OCI-LY7 (cell line): ENCODE data around the gene KDM4E. TPM values are rescaled to one million over a fixed set of nuclear protein-coding genes. Genes with fewer than 3 reads are reported as not detected.

Experiments used
- BruUV-seq: library from RNA; stranded (reverse); fragments of 400-500 nt; replicated peaks from 2 replicates; lab custom pipeline; 2021; lab: Mats Ljungman, UMichigan
- CTCF ChIA-PET: fragments of 300-600 bp; sonication (Branson Sonifier 250); formaldehyde crosslinking; loops from one replicate; lab custom pipeline; 2022; ENCODE audit warnings: antibody characterized with exemption; ENCODE audit not compliant: unreplicated experiment; lab: Charles Lee
- POLR2A ChIA-PET: fragments of 300-600 bp; sonication (Branson Sonifier 250); formaldehyde crosslinking; loops from one replicate; lab custom pipeline; 2022; ENCODE audit warnings: antibody characterized with exemption; lab: Charles Lee
- DNase-seq: peaks from one replicate; pipeline ENCODE4 v3.0.0-alpha.2; 2015; ENCODE audit warnings: low spot score
- H2AFZ ChIP-seq: fragments of 200-600 bp; sonication (generic), shearing (Covaris generic); 2 replicates; pipeline ENCODE4 v1.6.1; 2014; ENCODE audit warnings: mild to moderate bottlenecking, antibody characterized with exemption, low read length, moderate library complexity
- H3K27ac ChIP-seq: fragments of 200-600 bp; sonication (generic); 2 replicates; pipeline ENCODE4 v1.5.1; 2014; ENCODE audit warnings: mixed run types, low read depth, mild to moderate bottlenecking, moderate library complexity, low read length, inconsistent platforms; ENCODE audit not compliant: poor library complexity, severe bottlenecking
- H3K36me3 ChIP-seq: fragments of 200-600 bp; sonication (generic); 2 replicates; pipeline ENCODE4 v1.6.1; 2014; ENCODE audit warnings: mild to moderate bottlenecking, antibody characterized with exemption, low read length, moderate library complexity, mixed read lengths; ENCODE audit not compliant: insufficient read depth
- H3K4me1 ChIP-seq: fragments of 200-600 bp; sonication (generic); 2 replicates; pipeline ENCODE4 v1.5.1; 2014; ENCODE audit warnings: mild to moderate bottlenecking, low read length; ENCODE audit not compliant: insufficient read depth, poor library complexity, severe bottlenecking
- H3K4me2 ChIP-seq: fragments of 200-600 bp; sonication (generic); 2 replicates; pipeline ENCODE4 v1.6.1; 2014; ENCODE audit warnings: mild to moderate bottlenecking, low read length
- H3K4me3 ChIP-seq: fragments of 200-600 bp; sonication (generic); 2 replicates; pipeline ENCODE4 v1.5.1; 2014; ENCODE audit warnings: mild to moderate bottlenecking, low read depth, low read length; ENCODE audit not compliant: poor library complexity, severe bottlenecking
- H3K79me2 ChIP-seq: fragments of 200-600 bp; sonication (generic); 2 replicates; pipeline ENCODE4 v1.6.1; 2016; ENCODE audit warnings: low read depth, mild to moderate bottlenecking, low read length, moderate library complexity, mixed read lengths; ENCODE audit not compliant: insufficient read depth
- H3K9me2 ChIP-seq: fragments of 200-600 bp; sonication (generic); 2 replicates; pipeline ENCODE4 v1.6.1; 2016; ENCODE audit warnings: mild to moderate bottlenecking, low read length, mixed read lengths; ENCODE audit not compliant: insufficient read depth
- H3K9me3 ChIP-seq: fragments of 200-600 bp; sonication (generic); 2 replicates; pipeline ENCODE4 v1.6.1; 2014; ENCODE audit warnings: mild to moderate bottlenecking, mixed run types, low read length, mixed read lengths
- H4K20me1 ChIP-seq: fragments of 200-600 bp; sonication (generic); 2 replicates; pipeline ENCODE4 v1.6.1; 2014; ENCODE audit warnings: mild to moderate bottlenecking, antibody characterized with exemption, low read length, moderate library complexity, mixed read lengths; ENCODE audit not compliant: insufficient read depth
- CTCF ChIP-seq: fragments of 200-600 bp; sonication (generic); conservative IDR thresholded peaks from 2 replicates; pipeline ENCODE4 v1.5.1; 2014; ENCODE audit warnings: mild to moderate bottlenecking, antibody characterized with exemption, low read length, moderate library complexity, mixed read lengths
- EZH2phosphoT487 ChIP-seq: fragments of 200-600 bp; sonication (generic); IDR thresholded peaks from 2 replicates; pipeline ENCODE4 v1.6.1; 2018; ENCODE audit warnings: low read depth, borderline replicate concordance, mild to moderate bottlenecking, mixed run types, antibody characterized with exemption, low read length, moderate library complexity, mixed read lengths
- intact Hi-C: fragments of 100-400 bp; cut with micrococcal nuclease; formaldehyde crosslinking; loops from one replicate; pipeline ENCODE4 v1.10.0; 2022; ENCODE audit not compliant: unreplicated experiment
- total RNA-seq, 2 experiments: library from RNA; depleted of rRNA in 1 of 2; stranded (reverse); fragments of >200 nt in 1 of 2; shearing (Covaris generic) in 1 of 2; gene quantifications; 2 replicates each; pipeline ENCODE4 v1.2.3, GENCODE V29; 2014 to 2022

The KDM4E gene
- total RNA-seq, 2 experiments from 2014 or later = not detected

- Histone ChIP-seq H3K4me2 (no peak overlapping the region), H3K36me3 (no peaks in the 10 kb centered on the region), H3K4me3 (no peak overlapping the region), H3K4me1 (no peaks in the 10 kb centered on the region), H4K20me1 (no peaks in the 10 kb centered on the region), H2AFZ (no peak overlapping the region), H3K27ac (no peak overlapping the region), H3K79me2 (no peaks in the 10 kb centered on the region), H3K9me3 (no peaks in the 10 kb centered on the region), H3K9me2 (no peaks in the 10 kb centered on the region)
- POLR2A ChIA-PET = no interaction called here
- no TSS peak for BruUV-seq
- intact Hi-C loops = no loop called here
- CTCF ChIA-PET = no interaction called here
- no peak for DNase-seq
- no peak for TF ChIP-seq EZH2phosphoT487
- no peak for TF ChIP-seq CTCF
Measured at GRCh38 chr11:94988748-94989147, 36.3 kb upstream of the KDM4E start.

- H3K9me2 ChIP-seq = peaks cover 2% of the 10 kb centered on the region; the same call in 1 of the 2 replicates
- no peaks in the 10 kb centered on the region for H3K79me2 ChIP-seq
- H3K9me3 ChIP-seq = no peaks in the 10 kb centered on the region
- ChIA-PET POLR2A (interaction anchor here (0.6 to 0.7 kb wide), 2 partner anchors 8 to 261 kb away, joined by 3 read pairs; no protein-coding TSS in a partner anchor), CTCF (no interaction called here)
- H3K4me2 ChIP-seq = no peak overlapping the region
- intact Hi-C loops = no loop called here
- H3K36me3 ChIP-seq = no peaks in the 10 kb centered on the region
- H2AFZ ChIP-seq = no peak overlapping the region
- no peak overlapping the region for H3K4me3 ChIP-seq
- no peak overlapping the region for H3K27ac ChIP-seq
- no peak for DNase-seq
- no peaks in the 10 kb centered on the region for H3K4me1 ChIP-seq
- no peak for TF ChIP-seq CTCF
- TF ChIP-seq EZH2phosphoT487 = no peak
- no TSS peak for BruUV-seq
- H4K20me1 ChIP-seq = no peaks in the 10 kb centered on the region
Measured at GRCh38 chr11:94993400-94993943, 31.6 kb upstream of the KDM4E start.

- Histone ChIP-seq H3K27ac (no peak overlapping the region), H3K9me3 (no peaks in the 10 kb centered on the region), H3K4me2 (no peak overlapping the region), H3K36me3 (no peaks in the 10 kb centered on the region), H3K4me1 (no peaks in the 10 kb centered on the region), H3K9me2 (peaks cover 2% of the 10 kb centered on the region; the same call in 1 of the 2 replicates), H4K20me1 (no peaks in the 10 kb centered on the region), H2AFZ (no peak overlapping the region), H3K4me3 (no peak overlapping the region), H3K79me2 (no peaks in the 10 kb centered on the region)
- POLR2A ChIA-PET = no interaction called here
- DNase-seq = no peak
- intact Hi-C loops = no loop called here
- CTCF ChIA-PET = no interaction called here
- TF ChIP-seq EZH2phosphoT487 (no peak), CTCF (peak; percentile 55)
- BruUV-seq = no TSS peak
Measured at GRCh38 chr11:94997437-94997836, 27.6 kb upstream of the KDM4E start.
